Natural killer cell treated with Interleukin-12 subunit alpha and Interleukin-12 subunit beta and Interleukin-15 and Interleukin-18, amount 100 ng/mL, for 72 hours (primary cell): ENCODE data around the gene PCLO. TPM values are rescaled to one million over a fixed set of nuclear protein-coding genes. Genes with fewer than 3 reads are reported as not detected.
"Not testable (repeated sequence)": the region's sequence is repeated elsewhere in the genome, so short reads cannot be mapped to it uniquely, and the experiment has no call there.

Experiments
- ATAC-seq, 2 donors: fragments of 150-1000 bp; cut with Tn5 transposase in 1 of 2; sonication (Bioruptor Pico), chemical (Tn5 transposase) in 1 of 2; 2 replicates each; pipeline ENCODE4 v1.10.0; 2021
- DNase-seq: peaks from one replicate; pipeline ENCODE4 v3.0.0; 2022; ENCODE audit warnings: low spot score
- H3K27ac Mint-ChIP-seq, 2 donors: 1 replicate in 1 of 2; 2 replicates in 1 of 2; pipeline ENCODE4 v1.8.0; 2022; ENCODE audit warnings: mixed read lengths in 2 of 2, mild to moderate bottlenecking in 1 of 2, moderate library complexity in 1 of 2
- H3K27me3 Mint-ChIP-seq, 2 donors: 1 replicate in 1 of 2; 2 replicates in 1 of 2; pipeline ENCODE4 v1.8.0; 2022; ENCODE audit warnings: mixed read lengths in 2 of 2
- H3K36me3 Mint-ChIP-seq: one replicate; pipeline ENCODE4 v1.8.0; 2022; ENCODE audit warnings: mixed read lengths
- H3K4me1 Mint-ChIP-seq, 2 donors: 1 replicate in 1 of 2; 2 replicates in 1 of 2; pipeline ENCODE4 v1.8.0; 2022; ENCODE audit warnings: low read depth in 2 of 2, mixed read lengths in 2 of 2, mild to moderate bottlenecking in 1 of 2
- H3K4me3 Mint-ChIP-seq: one replicate; pipeline ENCODE4 v1.8.0; 2022; ENCODE audit warnings: mixed read lengths
- H3K9me3 Mint-ChIP-seq: 2 replicates; pipeline ENCODE4 v1.8.0; 2022; ENCODE audit warnings: mixed read lengths
- total RNA-seq, 2 donors: library from RNA; stranded (reverse); gene quantifications; one replicate each; pipeline ENCODE4 v1.2.3, GENCODE V29; 2022

PCLO gene
- total RNA-seq, 2 donors from 2014 or later: not detected

GRCh38 chr7:82726038-82726800, 436.5 kb downstream of the PCLO start:
- no peaks in the 10 kb centered on the region for H3K9me3 Mint-ChIP-seq
- no peak overlapping the region for H3K4me3 Mint-ChIP-seq
- DNase-seq (no peak), ATAC-seq (no peak)
- peak overlapping the region in 1 of 2 donors; percentile 22 for H3K27ac Mint-ChIP-seq
- H3K27me3 Mint-ChIP-seq: no peaks in the 10 kb centered on the region
- H3K4me1 Mint-ChIP-seq: no peaks in the 10 kb centered on the region
- no peaks in the 10 kb centered on the region for H3K36me3 Mint-ChIP-seq

- H3K4me1 Mint-ChIP-seq: no peaks in the 10 kb centered on the region
- no peak overlapping the region for H3K4me3 Mint-ChIP-seq
- no peaks in the 10 kb centered on the region for H3K27me3 Mint-ChIP-seq
- no peak for DNase-seq
- H3K9me3 Mint-ChIP-seq: no peaks in the 10 kb centered on the region
- ATAC-seq: no peak
- H3K27ac Mint-ChIP-seq: no peak overlapping the region
- H3K36me3 Mint-ChIP-seq: no peaks in the 10 kb centered on the region
These were observed 439.3 kb downstream of the PCLO start for GRCh38 chr7:82723411-82723810.

GRCh38 chr7:82722946-82723345, 439.7 kb downstream of the PCLO start:
- peak in 1 of 2 donors; percentile 28 for ATAC-seq
- Mint-ChIP-seq H3K4me1 (no peaks in the 10 kb centered on the region), H3K9me3 (no peaks in the 10 kb centered on the region), H3K4me3 (no peak overlapping the region), H3K27ac (no peak overlapping the region), H3K27me3 (no peaks in the 10 kb centered on the region), H3K36me3 (no peaks in the 10 kb centered on the region)
- no peak for DNase-seq

- Mint-ChIP-seq H3K9me3 (no peaks in the 10 kb centered on the region), H3K27ac (no peak overlapping the region), H3K36me3 (no peaks in the 10 kb centered on the region), H3K4me3 (no peak overlapping the region), H3K27me3 (no peaks in the 10 kb centered on the region), H3K4me1 (peaks cover 0 to 4% of the 10 kb centered on the region in 2 donors)
- peak in 1 of 2 donors; percentile 64 for ATAC-seq
- DNase-seq: no peak
These were observed 447.3 kb downstream of the PCLO start for GRCh38 chr7:82715344-82715743.

- DNase-seq: no peak
- no peaks in the 10 kb centered on the region for H3K36me3 Mint-ChIP-seq
- no peaks in the 10 kb centered on the region for H3K9me3 Mint-ChIP-seq
- no peak for ATAC-seq
- no peak overlapping the region for H3K27ac Mint-ChIP-seq
- no peaks in the 10 kb centered on the region for H3K27me3 Mint-ChIP-seq
- H3K4me3 Mint-ChIP-seq: no peak overlapping the region
- H3K4me1 Mint-ChIP-seq: peaks cover 0 to 4% of the 10 kb centered on the region in 2 donors
These were observed 447.8 kb downstream of the PCLO start for GRCh38 chr7:82714883-82715282.

- Mint-ChIP-seq H3K27ac (no peak overlapping the region), H3K36me3 (no peaks in the 10 kb centered on the region), H3K4me3 (no peak overlapping the region), H3K27me3 (no peaks in the 10 kb centered on the region), H3K9me3 (no peaks in the 10 kb centered on the region), H3K4me1 (peaks cover 0 to 4% of the 10 kb centered on the region in 2 donors)
- no peak for ATAC-seq
- DNase-seq: no peak
These were observed 449.2 kb downstream of the PCLO start for GRCh38 chr7:82713506-82713905.

- H3K36me3 Mint-ChIP-seq, H3K27ac Mint-ChIP-seq, H3K4me3 Mint-ChIP-seq, H3K4me1 Mint-ChIP-seq, H3K27me3 Mint-ChIP-seq, DNase-seq, ATAC-seq, H3K9me3 Mint-ChIP-seq: not testable (repeated sequence)
These were observed 456.3 kb downstream of the PCLO start for GRCh38 chr7:82706344-82706743.

GRCh38 chr7:82705517-82706260, 457.0 kb downstream of the PCLO start:
- no peaks in the 10 kb centered on the region for H3K36me3 Mint-ChIP-seq
- no peaks in the 10 kb centered on the region for H3K4me1 Mint-ChIP-seq
- no peaks in the 10 kb centered on the region for H3K27me3 Mint-ChIP-seq

GRCh38 chr7:82704121-82704520, 458.6 kb downstream of the PCLO start:
- no peaks in the 10 kb centered on the region for H3K9me3 Mint-ChIP-seq
- no peaks in the 10 kb centered on the region for H3K4me1 Mint-ChIP-seq
- DNase-seq (no peak), ATAC-seq (no peak)
- no peak overlapping the region for H3K4me3 Mint-ChIP-seq
- H3K36me3 Mint-ChIP-seq: no peaks in the 10 kb centered on the region
- no peak overlapping the region for H3K27ac Mint-ChIP-seq
- no peaks in the 10 kb centered on the region for H3K27me3 Mint-ChIP-seq

More at GRCh38 chr7:82705517-82706260, 457.0 kb downstream of the PCLO start:
- H3K9me3 Mint-ChIP-seq: no peaks in the 10 kb centered on the region
- no peak for ATAC-seq
- H3K27ac Mint-ChIP-seq: no peak overlapping the region
- H3K4me3 Mint-ChIP-seq: no peak overlapping the region
- DNase-seq: no peak
